ENCODE measurements around the gene DNAAF2.
"Not testable (repeated sequence)": the region's sequence is repeated elsewhere in the genome, so short reads cannot be mapped to it uniquely, and the experiment has no call there.

Gene DNAAF2

GRCh38 chr14:49623387-49623786 lies 11.7 kb downstream of the DNAAF2 start:
- CTCF ChIA-PET = interaction anchor here (2.0 to 6.6 kb wide), 3 partner anchors 9 to 37 kb away, joined by 7 to 44 read pairs (median 30); partner anchors contain the start of genes DNAAF2 and RPS29
- DNase-seq (ENCODE audit: low read depth, low spot score) = no peak
- POLR2A ChIA-PET = interaction anchor here (0.6 kb wide), 1 partner anchor 18 kb away, joined by 3 read pairs; no protein-coding TSS in a partner anchor
- H3K4me3 ChIP-seq (ENCODE audit: low read depth, low read length) = peak overlapping the region; percentile 2; the same call in 1 of the 2 replicates
- TF ChIP-seq CTCF (IDR thresholded peaks at IDR 0.05; ENCODE audit: insufficient read depth, low read length, missing control alignments) = no peak

- POLR2A ChIA-PET = no interaction called here
- no peak for TF ChIP-seq CTCF (IDR thresholded peaks at IDR 0.05; ENCODE audit: insufficient read depth, low read length, missing control alignments)
- peak overlapping the region; percentile 93 for H3K4me3 ChIP-seq (ENCODE audit: low read depth, low read length)
- CTCF ChIA-PET = interaction anchor here (0.7 to 6.6 kb wide), 6 partner anchors 10 to 230 kb away, joined by 3 to 44 read pairs (median 6); partner anchors contain the start of genes DNAAF2, NEMF and RPS29
- DNase-seq (ENCODE audit: low read depth, low spot score) = no peak
Observed at GRCh38 chr14:49622022-49622607, 12.9 kb downstream of the DNAAF2 start.

GRCh38 chr14:49621114-49621881 lies 13.7 kb downstream of the DNAAF2 start:
- H3K4me3 ChIP-seq (ENCODE audit: low read depth, low read length) = peak overlapping the region; percentile 93
- TF ChIP-seq CTCF (IDR thresholded peaks at IDR 0.05; ENCODE audit: insufficient read depth, low read length, missing control alignments) = no peak
- CTCF ChIA-PET = interaction anchor here (0.7 to 6.6 kb wide), 8 partner anchors 9 to 241 kb away, joined by 3 to 44 read pairs (median 4); partner anchors contain the start of genes DNAAF2, NEMF and RPS29
- POLR2A ChIA-PET = interaction anchor here (1.4 to 2.4 kb wide), 7 partner anchors 9 to 147 kb away, joined by 4 to 23 read pairs (median 11); partner anchors contain the start of genes DNAAF2, KLHDC2, LRR1 and RPS29
- DNase-seq (ENCODE audit: low read depth, low spot score) = no peak

GRCh38 chr14:49620182-49621113 lies 14.6 kb downstream of the DNAAF2 start, which contains the start of the genes MGAT2 and RPL36AL:
TSS of gene MGAT2 (plus strand) at chr14:49620799. CDS start at chr14:49621269, 470 bp downstream.
TSS of gene RPL36AL (minus strand) at chr14:49620626. CDS start at chr14:49619104, 1,522 bp downstream.
- peak within 1 kb of the TSS; percentile 93 for H3K4me3 ChIP-seq (ENCODE audit: low read depth, low read length)
- POLR2A ChIA-PET = interaction anchor here (0.7 to 2.4 kb wide), 11 partner anchors 8 to 158 kb away, joined by 3 to 23 read pairs (median 5); partner anchors contain the start of genes DNAAF2, KLHDC2, LRR1 and RPS29
- peak; percentile 93 for DNase-seq (ENCODE audit: low read depth, low spot score)
- CTCF ChIA-PET = interaction anchor here (1.2 to 6.6 kb wide), 6 partner anchors 9 to 242 kb away, joined by 3 to 44 read pairs (median 6); partner anchors contain the start of genes DNAAF2 and RPS29
- TF ChIP-seq CTCF (IDR thresholded peaks at IDR 0.05; ENCODE audit: insufficient read depth, low read length, missing control alignments) = peak; percentile 42

GRCh38 chr14:49619730-49620129 lies 15.3 kb downstream of the DNAAF2 start:
- POLR2A ChIA-PET = interaction anchor here (0.7 to 2.4 kb wide), 11 partner anchors 7 to 157 kb away, joined by 3 to 23 read pairs (median 5); partner anchors contain the start of genes DNAAF2, KLHDC2, LRR1 and RPS29
- peak overlapping the region; percentile 93 for H3K4me3 ChIP-seq (ENCODE audit: low read depth, low read length)
- DNase-seq (ENCODE audit: low read depth, low spot score) = no peak
- TF ChIP-seq CTCF (IDR thresholded peaks at IDR 0.05; ENCODE audit: insufficient read depth, low read length, missing control alignments) = no peak
- CTCF ChIA-PET = interaction anchor here (1.3 to 5.1 kb wide), 3 partner anchors 8 to 33 kb away, joined by 3 to 30 read pairs (median 6); partner anchors contain the start of gene RPS29

- DNase-seq (ENCODE audit: low read depth, low spot score) = not testable (repeated sequence)
- POLR2A ChIA-PET = interaction anchor here (2.3 to 2.4 kb wide), 2 partner anchors 21 to 33 kb away, joined by 11 to 19 read pairs; partner anchors contain the start of genes LRR1 and RPS29
- CTCF ChIA-PET = interaction anchor here (5.1 kb wide), 1 partner anchor 33 kb away, joined by 30 read pairs; the partner anchor contains the start of gene RPS29
- peak overlapping the region; percentile 93 for H3K4me3 ChIP-seq (ENCODE audit: low read depth, low read length)
Observed at GRCh38 chr14:49619273-49619672, 15.8 kb downstream of the DNAAF2 start.

All from AG04449 (cell line).